ENCODE results near the gene MAF. TPM values are rescaled to one million over a fixed set of nuclear protein-coding genes. Genes with fewer than 3 reads are reported as not detected.

The MAF gene
- total and polyA plus RNA-seq, 7 experiments from 2014 or later = 0.06 to 54.6 (median 6.4) TPM

DNA sequence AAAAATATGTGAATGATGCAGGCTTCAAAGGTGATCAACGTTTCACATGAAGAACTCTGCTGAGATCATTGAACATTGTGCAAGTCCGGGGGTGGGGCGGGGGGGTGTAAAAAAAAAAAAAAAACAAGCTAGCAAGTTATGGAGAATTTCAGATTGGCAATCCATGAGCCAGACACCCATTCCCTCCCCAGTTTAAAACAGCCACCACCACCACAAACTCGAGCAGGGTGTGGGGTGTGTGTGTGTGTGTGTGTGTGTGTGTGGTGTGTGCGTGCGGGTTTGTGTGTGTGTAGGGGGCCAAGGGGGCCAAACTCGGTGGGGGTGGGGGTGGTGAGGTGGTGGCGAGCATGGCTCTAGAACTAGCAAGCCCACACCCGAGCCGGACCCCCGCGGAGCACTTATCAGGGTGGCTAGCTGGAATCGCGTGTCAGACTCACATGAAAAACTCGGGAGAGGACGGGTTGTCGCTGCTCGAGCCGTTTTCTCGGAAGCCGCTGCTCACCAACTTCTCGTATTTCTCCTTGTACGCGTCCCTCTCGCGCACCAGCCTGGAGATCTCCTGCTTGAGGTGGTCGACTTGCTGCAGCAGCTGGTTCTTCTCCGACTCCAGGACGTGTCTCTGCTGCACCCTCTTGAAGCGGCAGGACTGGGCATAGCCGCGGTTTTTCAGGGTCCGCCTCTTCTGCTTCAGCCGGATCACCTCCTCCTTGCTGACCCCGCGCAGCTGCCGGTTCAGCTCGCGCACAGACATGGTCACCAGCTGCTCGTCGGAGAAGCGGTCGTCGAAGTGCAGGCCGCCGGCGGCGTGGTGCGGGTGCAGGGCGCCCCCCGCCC is 2.0 kb downstream of the MAF start:
- Histone ChIP-seq H3K9me3 (ENCODE audit: control insufficient read depth in 2 of 3, low read length in 3 of 3) (no peaks in the 10 kb centered on the region), H3K36me3 (ENCODE audit: control insufficient read depth in 2 of 3, insufficient read depth in 3 of 3, low read length in 3 of 3) (no peaks in the 10 kb centered on the region), H3K4me1 (ENCODE audit: control insufficient read depth in 2 of 2, insufficient read depth in 2 of 2, low read length in 2 of 2) (peaks cover 7 to 19% of the 10 kb centered on the region in 2 donors), H3K4me3 (ENCODE audit: low read length) (peak overlapping the region; percentile 58), H3K27me3 (ENCODE audit: control insufficient read depth in 2 of 2, insufficient read depth in 2 of 2, low read length in 2 of 2) (no peaks in the 10 kb centered on the region), H3K27ac (ENCODE audit: low read depth, low read length) (peak overlapping the region; percentile 30)
- Mint-ChIP-seq H3K27me3 (peaks cover 0 to 10% (median 8%) of the 10 kb centered on the region in 5 donors), H3K4me1 (peaks cover 6 to 61% (median 47%) of the 10 kb centered on the region in 7 donors), H3K27ac (peak overlapping the region in 4 of 9 donors; percentile 51 to 93 (median 58)), H3K9me3 (peaks cover 0 to 3% (median 0%) of the 10 kb centered on the region in 11 donors), H3K4me3 (peak overlapping the region; percentile 71 to 93 (median 86)), H3K36me3 (peaks cover 0 to 31% (median 0%) of the 10 kb centered on the region in 5 donors)
- ChIA-PET POLR2A (no interaction called here), CTCF (interaction anchor here (0.6 kb wide), 1 partner anchor 12 kb away, joined by 3 read pairs; no protein-coding TSS in a partner anchor)
- ATAC-seq (peak; percentile 8), DNase-seq (peak; percentile 4 to 52 (median 23))
- intact Hi-C loops (cut with micrococcal nuclease) = loop anchor here (1.0 to 5.0 kb wide), 3 partner anchors 10 to 1409 kb away; partner anchors contain the start of genes CENPN (in 1 of the 2) and CMC2 (in 1 of the 2)

DNA sequence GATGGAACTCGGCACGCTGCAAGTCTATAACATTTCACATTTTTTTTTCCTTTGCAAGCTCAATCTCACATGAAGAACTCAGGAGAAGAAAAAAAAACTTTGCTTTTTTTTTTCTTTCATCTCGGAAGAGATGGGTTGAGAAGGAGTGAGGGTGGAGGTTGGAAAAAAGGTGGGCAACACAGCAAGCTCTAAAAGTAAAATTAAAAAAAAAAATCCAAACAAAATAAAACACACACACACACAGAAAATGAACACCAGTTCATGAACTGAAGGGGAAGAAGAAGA is 2.5 kb downstream of the MAF start:
- H3K27me3 ChIP-seq (ENCODE audit: control insufficient read depth in 2 of 2, insufficient read depth in 2 of 2, low read length in 2 of 2) = no peaks in the 10 kb centered on the region
- Mint-ChIP-seq H3K4me3 (peak overlapping the region; percentile 71 to 93 (median 86)), H3K27me3 (peaks cover 0 to 10% (median 8%) of the 10 kb centered on the region in 5 donors), H3K9me3 (peaks cover 0 to 3% (median 0%) of the 10 kb centered on the region in 11 donors), H3K36me3 (peaks cover 0 to 35% (median 0%) of the 10 kb centered on the region in 5 donors), H3K4me1 (peaks cover 6 to 61% (median 47%) of the 10 kb centered on the region in 7 donors), H3K27ac (peak overlapping the region in 3 of 9 donors; percentile 51 to 93 (median 53))
- intact Hi-C loops (cut with micrococcal nuclease) = loop anchor here (1.0 to 5.0 kb wide), 3 partner anchors 10 to 1409 kb away; partner anchors contain the start of genes CENPN (in 1 of the 2) and CMC2 (in 1 of the 2)
- ChIA-PET CTCF (interaction anchor here (0.6 kb wide), 1 partner anchor 12 kb away, joined by 3 read pairs; no protein-coding TSS in a partner anchor), POLR2A (no interaction called here)
- ATAC-seq (no peak), DNase-seq (no peak)
- no peaks in the 10 kb centered on the region for H3K9me3 ChIP-seq (ENCODE audit: control insufficient read depth in 2 of 3, low read length in 3 of 3)
- H3K4me1 ChIP-seq (ENCODE audit: control insufficient read depth in 2 of 2, insufficient read depth in 2 of 2, low read length in 2 of 2) = peaks cover 7 to 19% of the 10 kb centered on the region in 2 donors
- H3K36me3 ChIP-seq (ENCODE audit: control insufficient read depth in 2 of 3, insufficient read depth in 3 of 3, low read length in 3 of 3) = no peaks in the 10 kb centered on the region
- H3K27ac ChIP-seq (ENCODE audit: low read depth, low read length) = no peak overlapping the region
- H3K4me3 ChIP-seq (ENCODE audit: low read length) = peak overlapping the region; percentile 58

DNA sequence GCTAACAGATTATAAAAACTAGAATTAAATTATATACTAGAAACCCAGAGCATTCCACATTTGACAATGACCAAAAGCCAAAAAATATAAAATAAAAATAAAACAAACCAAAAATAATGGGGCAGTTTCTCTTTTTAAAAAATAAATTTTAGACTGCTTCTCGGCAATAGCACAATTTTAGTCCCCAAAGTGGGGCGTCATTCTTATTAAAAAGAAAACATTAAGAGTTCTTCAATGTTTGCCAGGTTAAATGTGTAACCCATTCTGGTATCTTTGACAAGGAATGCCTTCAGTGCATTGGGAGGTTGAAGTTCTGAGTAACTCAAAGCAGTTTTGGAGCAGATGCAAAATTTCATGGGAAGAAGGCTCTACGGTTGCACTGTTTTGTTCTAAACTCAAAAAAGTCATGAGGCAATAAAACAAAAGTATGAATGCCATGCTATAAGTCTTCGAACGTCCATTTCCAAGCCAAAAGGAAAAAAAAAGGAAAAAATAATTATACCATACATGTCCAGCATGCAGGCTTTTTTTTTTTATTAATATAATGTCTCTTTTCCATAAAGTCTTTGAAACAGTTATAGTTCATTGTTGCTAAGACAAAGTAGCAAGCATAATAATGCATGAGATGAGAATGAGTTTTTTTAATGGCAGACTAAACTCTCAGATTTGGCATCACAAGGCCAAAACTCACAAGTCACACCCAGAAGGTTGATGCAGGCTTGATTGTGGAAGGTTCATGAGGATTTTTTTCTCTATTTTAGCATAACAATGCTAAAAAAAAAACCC is 3.1 kb downstream of the MAF start:
- Mint-ChIP-seq H3K27me3 (peaks cover 0 to 10% (median 8%) of the 10 kb centered on the region in 5 donors), H3K9me3 (peaks cover 0 to 3% (median 0%) of the 10 kb centered on the region in 11 donors), H3K36me3 (peaks cover 0 to 37% (median 0%) of the 10 kb centered on the region in 5 donors), H3K27ac (peak overlapping the region in 3 of 9 donors; percentile 51 to 93 (median 53)), H3K4me3 (peak overlapping the region; percentile 55 to 93 (median 86)), H3K4me1 (peaks cover 5 to 56% (median 44%) of the 10 kb centered on the region in 7 donors)
- DNase-seq (no peak), ATAC-seq (no peak)
- intact Hi-C loops (cut with micrococcal nuclease) = loop anchor here (1.0 to 5.0 kb wide), 3 partner anchors 9 to 1410 kb away; partner anchors contain the start of genes CENPN (in 1 of the 2) and CMC2 (in 1 of the 2)
- Histone ChIP-seq H3K36me3 (ENCODE audit: control insufficient read depth in 2 of 3, insufficient read depth in 3 of 3, low read length in 3 of 3) (no peaks in the 10 kb centered on the region), H3K27ac (ENCODE audit: low read depth, low read length) (no peak overlapping the region), H3K4me3 (ENCODE audit: low read length) (peak overlapping the region; percentile 58), H3K9me3 (ENCODE audit: control insufficient read depth in 2 of 3, low read length in 3 of 3) (no peaks in the 10 kb centered on the region), H3K4me1 (ENCODE audit: control insufficient read depth in 2 of 2, insufficient read depth in 2 of 2, low read length in 2 of 2) (peaks cover 7 to 19% of the 10 kb centered on the region in 2 donors), H3K27me3 (ENCODE audit: control insufficient read depth in 2 of 2, insufficient read depth in 2 of 2, low read length in 2 of 2) (no peaks in the 10 kb centered on the region)
- POLR2A ChIA-PET = no interaction called here
- CTCF ChIA-PET = interaction anchor here (0.6 kb wide), 1 partner anchor 13 kb away, joined by 3 read pairs; no protein-coding TSS in a partner anchor

DNA sequence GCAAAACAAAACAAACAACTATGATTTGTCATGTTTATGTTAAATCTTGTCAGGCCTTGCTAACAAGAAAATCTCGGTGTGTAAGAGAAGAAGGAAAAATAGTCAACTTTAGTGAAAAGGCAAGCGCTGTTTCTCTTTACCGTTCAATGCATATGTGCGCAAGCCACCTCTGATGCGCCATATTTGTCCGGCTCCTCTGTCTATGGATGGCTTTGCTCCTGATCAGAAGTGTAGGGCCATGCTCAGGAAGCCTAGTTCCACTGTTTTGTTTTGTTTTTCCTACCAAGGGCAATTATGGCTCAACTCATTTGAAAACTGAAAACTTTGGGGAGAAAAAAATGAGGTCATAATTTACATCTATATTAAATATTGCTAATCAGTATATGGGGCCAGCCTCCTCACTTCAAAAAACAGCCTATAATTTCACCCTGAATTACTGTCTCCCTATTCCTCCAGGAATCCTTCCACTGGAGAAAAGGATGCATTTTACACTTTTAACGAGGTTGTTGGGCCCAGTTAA is 4.5 kb downstream of the MAF start:
- Histone ChIP-seq H3K9me3 (ENCODE audit: control insufficient read depth in 2 of 3, low read length in 3 of 3) (no peaks in the 10 kb centered on the region), H3K36me3 (ENCODE audit: control insufficient read depth in 2 of 3, insufficient read depth in 3 of 3, low read length in 3 of 3) (no peaks in the 10 kb centered on the region), H3K27me3 (ENCODE audit: control insufficient read depth in 2 of 2, insufficient read depth in 2 of 2, low read length in 2 of 2) (no peaks in the 10 kb centered on the region), H3K4me1 (ENCODE audit: control insufficient read depth in 2 of 2, insufficient read depth in 2 of 2, low read length in 2 of 2) (peaks cover 0 to 15% of the 10 kb centered on the region in 2 donors), H3K4me3 (ENCODE audit: low read length) (peak overlapping the region; percentile 38), H3K27ac (ENCODE audit: low read depth, low read length) (no peak overlapping the region)
- Mint-ChIP-seq H3K9me3 (peaks cover 0 to 3% (median 0%) of the 10 kb centered on the region in 11 donors), H3K4me3 (peak overlapping the region in 9 of 10 donors; percentile 9 to 85 (median 58)), H3K36me3 (peaks cover 0 to 39% (median 0%) of the 10 kb centered on the region in 5 donors), H3K4me1 (peaks cover 0 to 44% (median 36%) of the 10 kb centered on the region in 7 donors), H3K27ac (peak overlapping the region in 5 of 9 donors; percentile 4 to 73 (median 14)), H3K27me3 (peaks cover 3 to 11% (median 8%) of the 10 kb centered on the region in 5 donors)
- CTCF ChIA-PET = no interaction called here
- ATAC-seq (no peak), DNase-seq (no peak)
- intact Hi-C loops (cut with micrococcal nuclease) = loop anchor here in 1 of 2 donors (5.0 kb wide), 2 partner anchors 519 to 1411 kb away; partner anchors contain the start of genes CENPN and CMC2
- POLR2A ChIA-PET = no interaction called here

DNA sequence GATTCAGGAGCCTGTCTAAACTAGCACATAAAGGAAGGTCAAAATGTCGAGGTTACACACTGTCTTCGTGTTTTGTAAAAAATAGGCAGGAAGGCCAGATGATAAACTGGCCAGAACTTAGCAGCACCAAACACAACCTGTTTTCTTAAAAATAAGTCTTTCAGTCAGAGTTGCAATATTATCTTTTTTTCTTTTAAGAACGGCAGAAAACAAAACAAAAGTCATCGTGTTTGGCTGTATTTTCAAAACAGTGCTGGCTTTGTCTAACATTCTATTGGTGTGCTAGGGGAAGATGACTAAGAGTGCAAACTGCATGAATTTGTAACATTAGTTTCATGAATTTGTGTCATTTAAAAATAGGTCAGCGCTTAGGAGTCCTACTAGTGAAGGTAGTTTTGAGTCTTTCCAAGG is 5.3 kb downstream of the MAF start:
- H3K9me3 ChIP-seq (ENCODE audit: control insufficient read depth in 2 of 3, low read length in 3 of 3) = no peaks in the 10 kb centered on the region
- Mint-ChIP-seq H3K9me3 (no peaks in the 10 kb centered on the region), H3K27me3 (peaks cover 5 to 16% (median 9%) of the 10 kb centered on the region in 5 donors), H3K4me1 (peaks cover 0 to 41% (median 35%) of the 10 kb centered on the region in 7 donors), H3K27ac (peak overlapping the region in 4 of 9 donors; percentile 1 to 73 (median 8)), H3K36me3 (peaks cover 0 to 39% (median 0%) of the 10 kb centered on the region in 5 donors), H3K4me3 (peak overlapping the region in 4 of 10 donors; percentile 25 to 85 (median 74))
- no peak overlapping the region for H3K27ac ChIP-seq (ENCODE audit: low read depth, low read length)
- peak overlapping the region; percentile 38 for H3K4me3 ChIP-seq (ENCODE audit: low read length)
- POLR2A ChIA-PET = no interaction called here
- ATAC-seq = no peak
- intact Hi-C loops (cut with micrococcal nuclease) = loop anchor here in 1 of 2 donors (5.0 kb wide), 2 partner anchors 518 to 1412 kb away; partner anchors contain the start of genes CENPN and CMC2
- peaks cover 0 to 21% of the 10 kb centered on the region in 2 donors for H3K4me1 ChIP-seq (ENCODE audit: control insufficient read depth in 2 of 2, insufficient read depth in 2 of 2, low read length in 2 of 2)
- H3K36me3 ChIP-seq (ENCODE audit: control insufficient read depth in 2 of 3, insufficient read depth in 3 of 3, low read length in 3 of 3) = no peaks in the 10 kb centered on the region
- CTCF ChIA-PET = no interaction called here
- H3K27me3 ChIP-seq (ENCODE audit: control insufficient read depth in 2 of 2, insufficient read depth in 2 of 2, low read length in 2 of 2) = no peaks in the 10 kb centered on the region
- DNase-seq = no peak

- peaks cover 0 to 39% (median 35%) of the 10 kb centered on the region in 7 donors for H3K4me1 Mint-ChIP-seq
- POLR2A ChIA-PET = no interaction called here
- CTCF ChIA-PET = interaction anchor here (0.8 kb wide), 1 partner anchor 10 kb away, joined by 3 read pairs; no protein-coding TSS in a partner anchor
- ATAC-seq = no peak
- Histone ChIP-seq H3K27me3 (ENCODE audit: control insufficient read depth in 2 of 2, insufficient read depth in 2 of 2, low read length in 2 of 2) (no peaks in the 10 kb centered on the region), H3K9me3 (ENCODE audit: control insufficient read depth in 2 of 3, low read length in 3 of 3) (no peaks in the 10 kb centered on the region), H3K36me3 (ENCODE audit: control insufficient read depth in 2 of 3, insufficient read depth in 3 of 3, low read length in 3 of 3) (no peaks in the 10 kb centered on the region), H3K4me1 (ENCODE audit: control insufficient read depth in 2 of 2, insufficient read depth in 2 of 2, low read length in 2 of 2) (peaks cover 0 to 21% of the 10 kb centered on the region in 2 donors), H3K4me3 (ENCODE audit: low read length) (no peak overlapping the region), H3K27ac (ENCODE audit: low read depth, low read length) (no peak overlapping the region)
- DNase-seq = no peak
- peak overlapping the region in 1 of 9 donors; percentile 14 for H3K27ac Mint-ChIP-seq
- intact Hi-C loops (cut with micrococcal nuclease) = no loop called here
- H3K4me3 Mint-ChIP-seq = no peak overlapping the region
- H3K36me3 Mint-ChIP-seq = peaks cover 0 to 36% (median 0%) of the 10 kb centered on the region in 5 donors
- H3K9me3 Mint-ChIP-seq = no peaks in the 10 kb centered on the region
- peaks cover 13 to 24% (median 17%) of the 10 kb centered on the region in 5 donors for H3K27me3 Mint-ChIP-seq
Observed at GRCh38 chr16:79593754-79594153, 6.8 kb downstream of the MAF start.
